ENCODE data around the gene RALBP1. TPM values are rescaled to one million over a fixed set of nuclear protein-coding genes. Genes with fewer than 3 reads are reported as not detected.

The RALBP1 gene
- total RNA-seq, 1 experiment from 2014 or later: 66.2 TPM

GRCh38 chr18:9477509-9477908 lies 2.2 kb downstream of the RALBP1 start:
- Histone ChIP-seq H3K9me2 (ENCODE audit: insufficient read depth) (no peaks in the 10 kb centered on the region), H3K27ac (ENCODE audit: low read depth, low read length) (no peak overlapping the region), H4K20me1 (ENCODE audit: insufficient read depth) (no peaks in the 10 kb centered on the region; the same call in 1 of the 2 replicates), H3K27me3 (ENCODE audit: insufficient read depth, low read length) (no peaks in the 10 kb centered on the region), H3K4me1 (ENCODE audit: control insufficient read depth in 1 of 2, insufficient read depth in 2 of 2, low read length in 2 of 2) (peaks cover 7 to 23% of the 10 kb centered on the region in 2 experiments), H3K36me3 (ENCODE audit: control insufficient read depth in 1 of 2, insufficient read depth in 2 of 2, low read length in 2 of 2) (no peaks in the 10 kb centered on the region), H3K4me2 (ENCODE audit: low read length) (peak overlapping the region; percentile 92; the same call in 1 of the 2 replicates), H3K4me3 (replicated peaks in 1 of 2; ENCODE audit: low read depth in 1 of 2, low read length in 2 of 2) (no peak overlapping the region), H3K9me3 (ENCODE audit: control insufficient read depth in 1 of 2, insufficient read depth in 1 of 2, low read depth in 1 of 2, low read length in 2 of 2) (no peaks in the 10 kb centered on the region), H3K79me2 (ENCODE audit: insufficient read depth, low read length) (peaks cover 68% of the 10 kb centered on the region), H2AFZ (ENCODE audit: low read depth, low read length, poor library complexity, severe bottlenecking) (no peak overlapping the region), H3K9ac (ENCODE audit: low read length) (no peak overlapping the region)
- ChIA-PET POLR2A (no interaction called here), CTCF (no interaction called here), RAD21 (ENCODE audit: low non-redundant PET in 1 of 2, low total read pairs in 2 of 2, uncharacterized antibody in 2 of 2, unreplicated experiment in 2 of 2) (no interaction called here)
- intact Hi-C loops (cut with micrococcal nuclease): loop anchor here (5.0 to 10.0 kb wide), 3 partner anchors 57 to 340 kb away; partner anchors contain the start of gene ANKRD12
- TF ChIP-seq SIN3A (IDR thresholded peaks at IDR 0.05; ENCODE audit: low read depth) (no peak), ZFX (IDR thresholded peaks at IDR 0.05) (no peak), RAD21 (IDR thresholded peaks at IDR 0.05; ENCODE audit: low read depth) (no peak), CBX3 (IDR thresholded peaks at IDR 0.05; ENCODE audit: low read depth) (no peak)
- BruUV-seq (replicated peaks): no TSS peak
- DNase-seq (ENCODE audit: low read depth, low spot score) (no peak), ATAC-seq (no peak)

- no peaks in the 10 kb centered on the region for H3K27me3 ChIP-seq (ENCODE audit: insufficient read depth, low read length)
- H3K4me1 ChIP-seq (ENCODE audit: control insufficient read depth in 1 of 2, insufficient read depth in 2 of 2, low read length in 2 of 2): peaks cover 7 to 23% of the 10 kb centered on the region in 2 experiments
- BruUV-seq (replicated peaks): no TSS peak
- H3K4me3 ChIP-seq (replicated peaks in 1 of 2; ENCODE audit: low read depth in 1 of 2, low read length in 2 of 2): no peak overlapping the region
- peaks cover 78% of the 10 kb centered on the region for H3K79me2 ChIP-seq (ENCODE audit: insufficient read depth, low read length)
- CTCF ChIA-PET: no interaction called here
- intact Hi-C loops (cut with micrococcal nuclease): loop anchor here (5.0 to 10.0 kb wide), 3 partner anchors 56 to 341 kb away; partner anchors contain the start of gene ANKRD12
- H4K20me1 ChIP-seq (ENCODE audit: insufficient read depth): no peaks in the 10 kb centered on the region; the same call in 1 of the 2 replicates
- POLR2A ChIA-PET: no interaction called here
- H3K9me3 ChIP-seq (ENCODE audit: control insufficient read depth in 1 of 2, insufficient read depth in 1 of 2, low read depth in 1 of 2, low read length in 2 of 2): no peaks in the 10 kb centered on the region
- no peaks in the 10 kb centered on the region for H3K36me3 ChIP-seq (ENCODE audit: control insufficient read depth in 1 of 2, insufficient read depth in 2 of 2, low read length in 2 of 2)
- no peak overlapping the region for H3K4me2 ChIP-seq (ENCODE audit: low read length)
- H3K27ac ChIP-seq (ENCODE audit: low read depth, low read length): no peak overlapping the region
- H3K9ac ChIP-seq (ENCODE audit: low read length): no peak overlapping the region
- ATAC-seq (no peak), DNase-seq (ENCODE audit: low read depth, low spot score) (no peak)
- TF ChIP-seq EGR1 (IDR thresholded peaks at IDR 0.05; ENCODE audit: low read depth): no peak
- TF ChIP-seq POLR2AphosphoS5 (IDR thresholded peaks at IDR 0.05; ENCODE audit: low read depth, low read length): no peak
- TF ChIP-seq ELF1 (IDR thresholded peaks at IDR 0.05; ENCODE audit: borderline replicate concordance, low read depth): no peak
- TF ChIP-seq ZFX (IDR thresholded peaks at IDR 0.05): no peak
- TF ChIP-seq REST (IDR thresholded peaks at IDR 0.05; ENCODE audit: low read depth): no peak
- no peak for TF ChIP-seq ATF3 (IDR thresholded peaks at IDR 0.05)
- no peak for TF ChIP-seq RAD21 (IDR thresholded peaks at IDR 0.05; ENCODE audit: low read depth)
- TF ChIP-seq CEBPB (IDR thresholded peaks at IDR 0.05; ENCODE audit: low read depth): no peak
- TF ChIP-seq POLR2A (IDR thresholded peaks at IDR 0.05; ENCODE audit: borderline replicate concordance, extremely low read depth, insufficient read depth, insufficient read length): no peak
- no peak for TF ChIP-seq ZNF274 (IDR thresholded peaks at IDR 0.05; ENCODE audit: low read depth, low read length)
- TF ChIP-seq YY1 (IDR thresholded peaks at IDR 0.05; ENCODE audit: extremely low read depth, insufficient replicate concordance, low read depth, low read length): no peak
- TF ChIP-seq MAX (IDR thresholded peaks at IDR 0.05): no peak
- TF ChIP-seq JUND (IDR thresholded peaks at IDR 0.05): no peak
- no peak for TF ChIP-seq SP1 (IDR thresholded peaks at IDR 0.05; ENCODE audit: low read depth)
- no peak for TF ChIP-seq FOSL1 (IDR thresholded peaks at IDR 0.05; ENCODE audit: low read depth)
- no peak for TF ChIP-seq CBX3 (IDR thresholded peaks at IDR 0.05; ENCODE audit: low read depth)
- TF ChIP-seq TCF7L2 (IDR thresholded peaks at IDR 0.05; ENCODE audit: borderline replicate concordance, extremely low read depth, insufficient read depth, insufficient read length): no peak
- H3K9me2 ChIP-seq (ENCODE audit: insufficient read depth): no peaks in the 10 kb centered on the region
- H2AFZ ChIP-seq (ENCODE audit: low read depth, low read length, poor library complexity, severe bottlenecking): no peak overlapping the region
- RAD21 ChIA-PET (ENCODE audit: low non-redundant PET in 1 of 2, low total read pairs in 2 of 2, uncharacterized antibody in 2 of 2, unreplicated experiment in 2 of 2): no interaction called here
Measured at GRCh38 chr18:9478545-9478944, 3.2 kb downstream of the RALBP1 start.
